ENCODE measurements around the gene ZNF561. TPM values are rescaled to one million over a fixed set of nuclear protein-coding genes. Genes with fewer than 3 reads are reported as not detected.
"Not testable (repeated sequence)": the region's sequence is repeated elsewhere in the genome, so short reads cannot be mapped to it uniquely, and the experiment has no call there.

The ZNF561 gene
- total RNA-seq, 1 experiment from 2014 or later, result 9.2 TPM

GRCh38 chr19:9608912-9609311 is 12.1 kb downstream of the ZNF561 start:
- peaks cover 53% of the 10 kb centered on the region for H3K9me3 ChIP-seq
- no peaks in the 10 kb centered on the region for H3K27me3 ChIP-seq
- peaks cover 54% of the 10 kb centered on the region for H3K36me3 ChIP-seq
- no peak for DNase-seq
- no peak overlapping the region for H3K4me3 ChIP-seq

GRCh38 chr19:9597027-9597426 is 24.0 kb downstream of the ZNF561 start:
- peak; percentile 42 for DNase-seq
- Histone ChIP-seq H3K27me3 (no peaks in the 10 kb centered on the region), H3K36me3 (no peaks in the 10 kb centered on the region), H3K9me3 (peaks cover 27% of the 10 kb centered on the region), H3K4me3 (no peak overlapping the region)

GRCh38 chr19:9586764-9587163 is 34.3 kb downstream of the ZNF561 start:
- peaks cover 17% of the 10 kb centered on the region for H3K36me3 ChIP-seq
- peaks cover 17% of the 10 kb centered on the region for H3K9me3 ChIP-seq
- peak; percentile 56 for DNase-seq
- no peaks in the 10 kb centered on the region; the same call in 1 of the 2 replicates for H3K27me3 ChIP-seq
- H3K4me3 ChIP-seq, result no peak overlapping the region

- Histone ChIP-seq H3K9me3 (peaks cover 40% of the 10 kb centered on the region), H3K36me3 (peaks cover 42% of the 10 kb centered on the region), H3K4me3 (peak within 1 kb of the TSS; percentile 83), H3K27me3 (no peaks in the 10 kb centered on the region)
- DNase-seq, result peak; percentile 91
These were observed 36.8 kb downstream of the ZNF561 start, which contains the start of gene ZNF121 for GRCh38 chr19:9584073-9584833. Gene ZNF121 (minus strand): TSS chr19:9584504. CDS start chr19:9568097, 16,407 bp downstream.

- Histone ChIP-seq H3K36me3 (peaks cover 61% of the 10 kb centered on the region), H3K9me3 (peaks cover 55% of the 10 kb centered on the region)
These were observed 38.8 kb downstream of the ZNF561 start for GRCh38 chr19:9582081-9582725.

GRCh38 chr19:9580728-9581127 is 40.3 kb downstream of the ZNF561 start:
- Histone ChIP-seq H3K4me3 (no peak overlapping the region), H3K36me3 (peaks cover 75% of the 10 kb centered on the region), H3K9me3 (peaks cover 70% of the 10 kb centered on the region), H3K27me3 (no peaks in the 10 kb centered on the region)
- DNase-seq, result no peak

More at GRCh38 chr19:9582081-9582725, 38.8 kb downstream of the ZNF561 start:
- H3K27me3 ChIP-seq, DNase-seq, H3K4me3 ChIP-seq: not testable (repeated sequence)

- H3K9me3 ChIP-seq, result peaks cover 96% of the 10 kb centered on the region
- peaks cover 98% of the 10 kb centered on the region for H3K36me3 ChIP-seq
- no peak for DNase-seq
- no peaks in the 10 kb centered on the region for H3K27me3 ChIP-seq
- no peak overlapping the region for H3K4me3 ChIP-seq
These were observed 50.8 kb downstream of the ZNF561 start for GRCh38 chr19:9570255-9570654.

- no peak for DNase-seq
These were observed 54.3 kb downstream of the ZNF561 start for GRCh38 chr19:9566729-9567128.

GRCh38 chr19:9565900-9566705 is 54.9 kb downstream of the ZNF561 start:
- no peak overlapping the region for H3K4me3 ChIP-seq
- no peak for DNase-seq
- H3K9me3 ChIP-seq, result peaks cover 91% of the 10 kb centered on the region
- peaks cover 100% of the 10 kb centered on the region for H3K36me3 ChIP-seq
- no peaks in the 10 kb centered on the region for H3K27me3 ChIP-seq

More at GRCh38 chr19:9566729-9567128, 54.3 kb downstream of the ZNF561 start:
- Histone ChIP-seq H3K4me3 (no peak overlapping the region), H3K9me3 (peaks cover 93% of the 10 kb centered on the region), H3K36me3 (peaks cover 100% of the 10 kb centered on the region), H3K27me3 (no peaks in the 10 kb centered on the region)

Other genes with a start within 250 kb of the ZNF561 start
- gene ZNF266, start 185.7 kb downstream of the ZNF561 start, total RNA-seq (2014; rRNA removed; shearing (Covaris generic); ENCODE audit: low replicate concordance), result 8.5 and 14.6 TPM in 2 replicates
- not detected in 2 replicates for gene ZNF560, start 122.6 kb downstream of the ZNF561 start, total RNA-seq (2014; rRNA removed; shearing (Covaris generic); ENCODE audit: low replicate concordance)
- 0.72 and 1.1 TPM in 2 replicates for gene ZNF426, start 82.6 kb downstream of the ZNF561 start, total RNA-seq (2014; rRNA removed; shearing (Covaris generic); ENCODE audit: low replicate concordance)
- gene ZNF121, start 36.7 kb downstream of the ZNF561 start, total RNA-seq (2014; rRNA removed; shearing (Covaris generic); ENCODE audit: low replicate concordance), result 37.6 and 64.8 TPM in 2 replicates
- gene ZNF562, start 53.9 kb upstream of the ZNF561 start, total RNA-seq (2014; rRNA removed; shearing (Covaris generic); ENCODE audit: low replicate concordance), result 12.0 and 16.1 TPM in 2 replicates
- gene ZNF846, start 147.5 kb upstream of the ZNF561 start, total RNA-seq (2014; rRNA removed; shearing (Covaris generic); ENCODE audit: low replicate concordance), result 0.20 and 2.4 TPM in 2 replicates
- gene FBXL12, start 197.8 kb upstream of the ZNF561 start, total RNA-seq (2014; rRNA removed; shearing (Covaris generic); ENCODE audit: low replicate concordance), result 23.6 and 41.2 TPM in 2 replicates
- 237 and 851 TPM in 2 replicates for gene UBL5, start 206.7 kb upstream of the ZNF561 start, total RNA-seq (2014; rRNA removed; shearing (Covaris generic); ENCODE audit: low replicate concordance)
- gene PIN1, start 214.1 kb upstream of the ZNF561 start, total RNA-seq (2014; rRNA removed; shearing (Covaris generic); ENCODE audit: low replicate concordance), result 218 and 273 TPM in 2 replicates